HepG2 (cell line): ENCODE data around the gene GNG7. TPM values are rescaled to one million over a fixed set of nuclear protein-coding genes. Genes with fewer than 3 reads are reported as not detected.

Source experiments
- CCAR2 ChIP-seq: fragments of 200-400 bp; formaldehyde crosslinking; optimal IDR thresholded peaks from 2 replicates; pipeline ENCODE3; 2018; ENCODE audit warnings: low read depth, mild to moderate bottlenecking, low read length, moderate library complexity
- EED ChIP-seq: sonication (generic); formaldehyde crosslinking; IDR thresholded peaks from 2 replicates; pipeline ENCODE4 v1.5.0; 2020; ENCODE audit warnings: mild to moderate bottlenecking, missing genetic modification reagents
- GZF1 ChIP-seq: sonication (generic); formaldehyde crosslinking; IDR thresholded peaks from 2 replicates; pipeline ENCODE4 v1.5.1; 2020; ENCODE audit warnings: mild to moderate bottlenecking, missing genetic modification reagents
- HNRNPUL1 ChIP-seq: fragments of 200-400 bp; formaldehyde crosslinking; IDR thresholded peaks from 2 replicates; pipeline ENCODE4 v1.6.1; 2017; ENCODE audit warnings: low read depth, mild to moderate bottlenecking, low read length, moderate library complexity
- IKZF1 ChIP-seq: fragments of 450-650 bp; IDR thresholded peaks from 2 replicates; pipeline ENCODE4 v1.7.1; 2016
- KLF13 ChIP-seq: sonication (generic); formaldehyde crosslinking; IDR thresholded peaks from 2 replicates; pipeline ENCODE4 v1.4.0; 2020; ENCODE audit warnings: mild to moderate bottlenecking, missing genetic modification reagents
- MBD4 ChIP-seq: IDR thresholded peaks from 2 replicates; pipeline ENCODE4 v1.6.1; 2012; ENCODE audit warnings: low read length, inconsistent platforms, borderline replicate concordance
- MTA1 ChIP-seq: sonication (generic); formaldehyde crosslinking; IDR thresholded peaks from 2 replicates; pipeline ENCODE4 v1.4.0; 2020; ENCODE audit warnings: missing genetic modification reagents, mild to moderate bottlenecking, borderline replicate concordance
- MYC ChIP-seq: sonication (generic); formaldehyde crosslinking; IDR thresholded peaks from 2 replicates; pipeline ENCODE4 v1.9.0; 2021; ENCODE audit warnings: missing genetic modification reagents, borderline replicate concordance
- NPAS2 ChIP-seq: sonication (generic); formaldehyde crosslinking; IDR thresholded peaks from 2 replicates; pipeline ENCODE4 v1.8.0; 2022; ENCODE audit warnings: mild to moderate bottlenecking, missing genetic modification reagents, borderline replicate concordance
- SETDB1 ChIP-seq: sonication (generic); formaldehyde crosslinking; IDR thresholded peaks from 2 replicates; pipeline ENCODE4 v1.5.1; 2020; ENCODE audit warnings: missing genetic modification reagents, mild to moderate bottlenecking, borderline replicate concordance
- SP5 ChIP-seq: IDR thresholded peaks from 2 replicates; pipeline ENCODE4 v1.6.1; 2016; ENCODE audit warnings: low read depth, borderline replicate concordance
- SRF ChIP-seq: IDR thresholded peaks from 2 replicates; pipeline ENCODE4 v1.6.1; 2011; ENCODE audit warnings: mild to moderate bottlenecking, low read depth, low read length, moderate library complexity
- TBL1XR1 ChIP-seq: fragments of 150-350 bp; IDR thresholded peaks from 2 replicates; pipeline ENCODE4 v1.6.1; 2014; ENCODE audit warnings: borderline replicate concordance, low read length; ENCODE audit not compliant: partially characterized antibody
- ZBTB8A ChIP-seq: sonication (generic); formaldehyde crosslinking; IDR thresholded peaks from 2 replicates; pipeline ENCODE4 v1.4.0; 2020; ENCODE audit warnings: mild to moderate bottlenecking, low read depth, missing genetic modification reagents, borderline replicate concordance
- ZNF251 ChIP-seq: sonication (generic); formaldehyde crosslinking; IDR thresholded peaks from 2 replicates; pipeline ENCODE4 v1.9.0; 2021; ENCODE audit warnings: mild to moderate bottlenecking, missing genetic modification reagents
- ZNF441 ChIP-seq: sonication (generic); formaldehyde crosslinking; IDR thresholded peaks from 2 replicates; pipeline ENCODE4 v1.7.0; 2021; ENCODE audit warnings: missing genetic modification reagents, borderline replicate concordance
- ZNF446 ChIP-seq: sonication (generic); formaldehyde crosslinking; IDR thresholded peaks from 2 replicates; pipeline ENCODE4 v1.5.0; 2020; ENCODE audit warnings: mild to moderate bottlenecking, missing genetic modification reagents
- ZNF574 ChIP-seq: sonication (generic); formaldehyde crosslinking; IDR thresholded peaks from 2 replicates; pipeline ENCODE4 v1.4.0; 2020; ENCODE audit warnings: missing genetic modification reagents
- polyA plus RNA-seq, 8 experiments: library from polyadenylated mRNA; depleted of rRNA in 3 of 8; stranded (reverse) in 7 of 8; unstranded in 1 of 8; fragments of >200 nt; fragmentation: Illumina TruSeq in 4 of 8; extraction: Trizol in 4 of 8; gene quantifications; 2 replicates each; pipeline versions ENCODE4 v1.2.1 to v1.2.3, GENCODE V29; 2011 to 2016; ENCODE audit warnings: low read depth in 4 of 8, missing spikeins in 1 of 8, mixed read lengths in 1 of 8; ENCODE audit not compliant: insufficient read depth in 1 of 8
- total RNA-seq, 5 experiments: library from RNA; depleted of rRNA; stranded (reverse); fragments of >200 nt; fragmentation: Illumina TruSeq; extraction: Trizol; gene quantifications; 2 replicates each; pipeline ENCODE4 v1.2.3, GENCODE V29; 2016; ENCODE audit warnings: low read depth in 1 of 5
- TF ChIP-seq, protein P1 (sequence below): sonication (generic); formaldehyde crosslinking; IDR thresholded peaks from 2 replicates; pipeline ENCODE4 v1.4.0; 2020; ENCODE audit warnings: missing genetic modification reagents
- TF ChIP-seq, protein P2 (sequence below): sonication (generic); formaldehyde crosslinking; IDR thresholded peaks from 2 replicates; pipeline ENCODE4 v1.4.0; 2020; ENCODE audit warnings: mild to moderate bottlenecking, missing genetic modification reagents

Gene GNG7
- total and polyA plus RNA-seq, 2 of the 13 experiments (the other 11 are each of a cell fraction or from before 2014, with no cell fraction given) = 1.4 to 3.3 TPM

- TF ChIP-seq HNRNPUL1 = no peak
- TF ChIP-seq IKZF1 = no peak
- TF ChIP-seq NPAS2 (CRISPR knock-in tag) = no peak
- TF ChIP-seq SP5 (CRISPR knock-in tag) = no peak
- TF ChIP-seq, protein P1, sequence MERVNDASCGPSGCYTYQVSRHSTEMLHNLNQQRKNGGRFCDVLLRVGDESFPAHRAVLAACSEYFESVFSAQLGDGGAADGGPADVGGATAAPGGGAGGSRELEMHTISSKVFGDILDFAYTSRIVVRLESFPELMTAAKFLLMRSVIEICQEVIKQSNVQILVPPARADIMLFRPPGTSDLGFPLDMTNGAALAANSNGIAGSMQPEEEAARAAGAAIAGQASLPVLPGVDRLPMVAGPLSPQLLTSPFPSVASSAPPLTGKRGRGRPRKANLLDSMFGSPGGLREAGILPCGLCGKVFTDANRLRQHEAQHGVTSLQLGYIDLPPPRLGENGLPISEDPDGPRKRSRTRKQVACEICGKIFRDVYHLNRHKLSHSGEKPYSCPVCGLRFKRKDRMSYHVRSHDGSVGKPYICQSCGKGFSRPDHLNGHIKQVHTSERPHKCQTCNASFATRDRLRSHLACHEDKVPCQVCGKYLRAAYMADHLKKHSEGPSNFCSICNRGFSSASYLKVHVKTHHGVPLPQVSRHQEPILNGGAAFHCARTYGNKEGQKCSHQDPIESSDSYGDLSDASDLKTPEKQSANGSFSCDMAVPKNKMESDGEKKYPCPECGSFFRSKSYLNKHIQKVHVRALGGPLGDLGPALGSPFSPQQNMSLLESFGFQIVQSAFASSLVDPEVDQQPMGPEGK (CRISPR knock-in tag) = peak; percentile 54
- TF ChIP-seq CCAR2 = no peak
- TF ChIP-seq ZNF446 = no peak
- no peak for TF ChIP-seq ZNF574 (CRISPR knock-in tag)
- no peak for TF ChIP-seq ZNF251 (CRISPR knock-in tag)
- TF ChIP-seq ZBTB8A = no peak
- no peak for TF ChIP-seq ZNF441 (CRISPR knock-in tag)
- TF ChIP-seq SRF = no peak
- TF ChIP-seq SETDB1 = no peak
- TF ChIP-seq, protein P2, sequence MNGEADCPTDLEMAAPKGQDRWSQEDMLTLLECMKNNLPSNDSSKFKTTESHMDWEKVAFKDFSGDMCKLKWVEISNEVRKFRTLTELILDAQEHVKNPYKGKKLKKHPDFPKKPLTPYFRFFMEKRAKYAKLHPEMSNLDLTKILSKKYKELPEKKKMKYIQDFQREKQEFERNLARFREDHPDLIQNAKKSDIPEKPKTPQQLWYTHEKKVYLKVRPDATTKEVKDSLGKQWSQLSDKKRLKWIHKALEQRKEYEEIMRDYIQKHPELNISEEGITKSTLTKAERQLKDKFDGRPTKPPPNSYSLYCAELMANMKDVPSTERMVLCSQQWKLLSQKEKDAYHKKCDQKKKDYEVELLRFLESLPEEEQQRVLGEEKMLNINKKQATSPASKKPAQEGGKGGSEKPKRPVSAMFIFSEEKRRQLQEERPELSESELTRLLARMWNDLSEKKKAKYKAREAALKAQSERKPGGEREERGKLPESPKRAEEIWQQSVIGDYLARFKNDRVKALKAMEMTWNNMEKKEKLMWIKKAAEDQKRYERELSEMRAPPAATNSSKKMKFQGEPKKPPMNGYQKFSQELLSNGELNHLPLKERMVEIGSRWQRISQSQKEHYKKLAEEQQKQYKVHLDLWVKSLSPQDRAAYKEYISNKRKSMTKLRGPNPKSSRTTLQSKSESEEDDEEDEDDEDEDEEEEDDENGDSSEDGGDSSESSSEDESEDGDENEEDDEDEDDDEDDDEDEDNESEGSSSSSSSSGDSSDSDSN (CRISPR knock-in tag) = peak; percentile 54; the same call in 1 of the 2 replicates
- no peak; the same call in 1 of the 2 replicates for TF ChIP-seq MYC (CRISPR knock-in tag)
- TF ChIP-seq TBL1XR1 = no peak
- TF ChIP-seq MTA1 (CRISPR knock-in tag) = no peak; the same call in 1 of the 2 replicates
- no peak for TF ChIP-seq KLF13 (CRISPR knock-in tag)
- TF ChIP-seq EED = peak; percentile 66; the same call in 1 of the 2 replicates
- no peak for TF ChIP-seq GZF1 (CRISPR knock-in tag)
- TF ChIP-seq MBD4 = no peak
These were observed 177.4 kb downstream of the GNG7 start (continued) for GRCh38 chr19:2524840-2525723.
